Measurements from ENCODE around the gene KRT5.

DNA sequence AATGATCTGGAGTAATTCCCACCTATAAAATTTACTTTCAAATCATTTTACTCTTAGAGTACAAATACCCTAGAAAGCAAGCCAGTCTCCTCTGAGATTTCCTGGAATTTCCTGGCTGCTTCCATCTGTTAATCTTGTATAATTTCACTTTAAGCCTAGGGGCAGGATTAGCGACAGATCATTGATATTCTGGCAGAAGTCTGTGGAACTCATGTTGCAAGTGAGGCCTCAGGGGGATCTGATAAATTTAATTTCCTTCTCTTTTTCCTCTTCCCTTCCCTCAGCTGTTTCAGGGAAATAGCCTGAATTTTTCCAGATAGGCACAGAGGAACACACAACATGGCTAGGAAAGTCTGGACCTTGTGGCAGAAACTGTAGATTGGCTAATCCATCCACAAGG, 21.2 kb downstream of the KRT5 start:
- TF ChIP-seq EP300 (IDR thresholded peaks at IDR 0.05) (no peak), CTCF (IDR thresholded peaks at IDR 0.05) (no peak)

Data from ovary (tissue), 3 donors.